Endothelial cell of umbilical vein (primary cell): Measurements from ENCODE around the gene AQP1. TPM values are rescaled to one million over a fixed set of nuclear protein-coding genes. Genes with fewer than 3 reads are reported as not detected.

Experiments
- BruUV-seq: library from RNA; stranded (reverse); fragments of 400-500 nt; replicated peaks from 2 replicates; lab custom pipeline; 2021; lab: Mats Ljungman, UMichigan
- CTCF ChIA-PET: fragments of 300-600, 350-600 bp; sonication (Branson Sonifier 250); formaldehyde crosslinking; loops from one replicate; lab custom pipeline; 2021; ENCODE audit warnings: antibody characterized with exemption, inconsistent platforms; lab: Charles Lee
- POLR2A ChIA-PET: fragments of 300-600, 350-600 bp; sonication (Branson Sonifier 250); formaldehyde crosslinking; loops from one replicate; lab custom pipeline; 2021; ENCODE audit warnings: antibody characterized with exemption, inconsistent platforms; lab: Charles Lee
- DNase-seq: peaks from one replicate; pipeline ENCODE4 v3.0.0-alpha.2; 2011; ENCODE audit warnings: low read depth, low spot score
- FAIRE-seq: peaks from 2 replicates; lab custom pipeline; 2011; peaks lifted over from hg19 to GRCh38; lab: Jason Lieb, UNC
- H2AFZ ChIP-seq: 2 replicates; pipeline ENCODE4 v1.6.0; 2012; ENCODE audit warnings: low read depth, low read length, control low read depth, inconsistent platforms
- H3K27ac ChIP-seq: 2 replicates; pipeline ENCODE4 v1.5.1; 2011; ENCODE audit warnings: low read depth, mild to moderate bottlenecking, control low read depth, low read length, moderate library complexity; ENCODE audit not compliant: insufficient read depth
- H3K27me3 ChIP-seq, 2 experiments: 2 replicates each; pipeline versions ENCODE4 v1.6.0 to v1.6.1; 2011; ENCODE audit warnings: low read length in 2 of 2, mixed read lengths in 1 of 2; ENCODE audit not compliant: control insufficient read depth in 2 of 2, insufficient read depth in 2 of 2
- H3K36me3 ChIP-seq, 2 experiments: 2 replicates in 1 of 2; 3 replicates in 1 of 2; pipeline ENCODE4 v1.5.1; 2011; ENCODE audit warnings: low read length in 2 of 2, mild to moderate bottlenecking in 1 of 2, moderate library complexity in 1 of 2; ENCODE audit not compliant: control insufficient read depth in 2 of 2, insufficient read depth in 2 of 2; ENCODE audit errors: extremely low read depth in 1 of 2
- H3K4me1 ChIP-seq: 3 replicates; pipeline ENCODE4 v1.5.1; 2011; ENCODE audit warnings: mild to moderate bottlenecking, low read length; ENCODE audit not compliant: control insufficient read depth, insufficient read depth; ENCODE audit errors: extremely low read depth
- H3K4me2 ChIP-seq: 2 replicates; pipeline ENCODE4 v1.6.1; 2011; ENCODE audit warnings: low read length, control low read depth, mixed read lengths; ENCODE audit not compliant: insufficient read depth
- H3K4me3 ChIP-seq, 3 experiments: fragments of 200-600 bp in 1 of 3; sonication (generic), shearing (Covaris generic) in 1 of 3; replicated peaks in 1 of 3; 2 replicates each; pipeline ENCODE4 v1.5.1; 2011 to 2016; ENCODE audit warnings: control low read depth in 3 of 3, low read length in 3 of 3, mild to moderate bottlenecking in 2 of 3, inconsistent platforms in 1 of 3, low read depth in 1 of 3, moderate library complexity in 1 of 3; ENCODE audit not compliant: insufficient read depth in 1 of 3
- H3K79me2 ChIP-seq: 2 replicates; pipeline ENCODE4 v1.6.0; 2012; ENCODE audit warnings: low read length, inconsistent platforms; ENCODE audit not compliant: control insufficient read depth, insufficient read depth
- H3K9ac ChIP-seq: replicated peaks from 2 replicates; pipeline ENCODE3; 2011; ENCODE audit warnings: low read length, control low read depth; ENCODE audit not compliant: insufficient read depth; ENCODE audit errors: extremely low read depth
- H3K9me1 ChIP-seq: replicated peaks from 3 replicates; pipeline ENCODE4 v1.6.0; 2011; ENCODE audit warnings: mild to moderate bottlenecking, low read length; ENCODE audit not compliant: control insufficient read depth, insufficient read depth; ENCODE audit errors: extremely low read depth
- H3K9me3 ChIP-seq: replicated peaks from 2 replicates; pipeline ENCODE4 v1.5.1; 2012; ENCODE audit warnings: low read length, inconsistent platforms; ENCODE audit not compliant: control insufficient read depth, insufficient read depth
- H4K20me1 ChIP-seq: replicated peaks from 2 replicates; pipeline ENCODE3; 2011; ENCODE audit warnings: mild to moderate bottlenecking, low read length; ENCODE audit not compliant: control insufficient read depth, insufficient read depth; ENCODE audit errors: extremely low read depth
- MYC ChIP-seq: IDR thresholded peaks from one replicate; pipeline ENCODE4 v1.6.1; 2011; ENCODE audit warnings: mild to moderate bottlenecking, low read depth, low read length
- POLR2AphosphoS5 ChIP-seq: IDR thresholded peaks from 2 replicates; pipeline ENCODE4 v1.6.1; 2012; ENCODE audit warnings: low read depth, mild to moderate bottlenecking, control low read depth, low read length, moderate library complexity; ENCODE audit not compliant: insufficient read depth
- dilution Hi-C: fragments of 300-500 bp; cut with MboI; formaldehyde crosslinking; loops from one replicate; pipeline ENCODE4 v1.15.0; 2019; ENCODE audit warnings: low sequenced_read_pairs; ENCODE audit not compliant: extremely low pct_ligation_motif_present
- intact Hi-C: fragments of 100-400 bp; cut with micrococcal nuclease; formaldehyde crosslinking; loops from one replicate; pipeline ENCODE4 v1.10.0; 2022
- polyA plus RNA-seq, 4 experiments: library from polyadenylated mRNA; depleted of rRNA in 3 of 4; stranded (reverse) in 3 of 4; unstranded in 1 of 4; fragments of >200 nt; gene quantifications; 2 replicates each; pipeline versions ENCODE4 v1.2.1 to v1.2.3, GENCODE V29; 2011 to 2012; ENCODE audit warnings: missing spikeins in 1 of 4
- total RNA-seq: library from RNA; stranded (reverse); gene quantifications from 2 replicates; pipeline ENCODE4 v1.2.3, GENCODE V29; 2021
- TF ChIP-seq, protein P1 (sequence below): IDR thresholded peaks from 2 replicates; pipeline ENCODE4 v1.6.1; 2011; ENCODE audit not compliant: insufficient read depth, insufficient read length

The AQP1 gene
- total and polyA plus RNA-seq, 2 donors (not counting 3 experiments of a cell fraction or from before 2014, with no cell fraction given) = 11.7 to 15.9 TPM

DNA sequence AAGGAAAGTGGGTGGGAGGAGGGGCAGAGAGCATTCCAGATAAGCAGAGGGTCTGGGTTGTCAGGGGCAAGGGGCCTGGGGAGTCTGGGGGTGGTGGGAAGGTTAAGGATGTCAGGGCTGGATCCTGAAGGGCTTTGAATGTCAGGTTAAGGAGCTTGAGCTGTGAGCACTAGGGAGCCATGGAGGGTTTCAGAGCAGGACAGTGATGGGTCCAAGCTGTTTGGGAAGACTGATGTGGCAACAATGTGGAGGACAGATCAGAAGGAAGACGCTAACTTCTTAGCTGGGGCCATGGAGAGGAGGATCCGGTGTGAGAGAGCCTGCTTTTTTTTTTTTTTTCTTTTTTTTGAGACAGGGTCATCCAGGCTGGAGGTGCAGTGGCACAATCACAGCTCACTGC, 13.9 kb upstream of the AQP1 start:
- Histone ChIP-seq H4K20me1 (no peaks in the 10 kb centered on the region), H3K4me3 (no peak overlapping the region), H3K27me3 (peaks cover 0 to 3% of the 10 kb centered on the region in 2 experiments), H2AFZ (no peak overlapping the region), H3K9ac (no peak overlapping the region), H3K79me2 (no peaks in the 10 kb centered on the region), H3K4me2 (no peak overlapping the region), H3K9me3 (no peaks in the 10 kb centered on the region), H3K36me3 (no peaks in the 10 kb centered on the region), H3K9me1 (no peaks in the 10 kb centered on the region), H3K4me1 (peaks cover 27% of the 10 kb centered on the region), H3K27ac (no peak overlapping the region)
- no TSS peak for BruUV-seq
- DNase-seq = no peak
- ChIA-PET POLR2A (interaction anchor here (0.7 kb wide), 1 partner anchor 1038 kb away, joined by 3 read pairs; no protein-coding TSS in a partner anchor), CTCF (interaction anchor here (0.7 to 1.8 kb wide), 6 partner anchors 11 to 192 kb away, joined by 3 to 7 read pairs (median 4); partner anchors contain the start of gene AQP1)
- dilution Hi-C loops = no loop called here
- intact Hi-C loops = no loop called here
- FAIRE-seq = no peak
- TF ChIP-seq POLR2AphosphoS5 = no peak
- no peak for TF ChIP-seq MYC

DNA sequence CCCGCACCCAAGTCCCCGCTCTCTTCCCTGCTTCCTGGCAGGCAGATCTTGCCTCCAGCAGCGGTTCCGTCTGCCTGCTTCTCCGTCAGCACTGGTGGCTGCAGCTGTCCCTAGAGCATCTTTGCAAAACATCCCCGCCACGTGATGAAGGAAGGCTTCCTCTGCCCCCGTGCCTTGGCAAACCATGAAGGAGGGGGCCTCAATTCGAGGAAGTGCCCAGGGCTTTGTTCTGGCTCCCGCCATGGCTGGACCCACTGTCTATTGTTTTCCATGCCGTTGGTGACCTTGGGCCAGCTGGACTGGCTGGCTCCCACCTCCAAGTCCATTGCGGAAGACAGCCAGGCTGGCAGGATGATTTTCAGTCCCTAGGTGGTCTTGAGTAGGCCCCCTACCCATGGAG, 13.2 kb upstream of the AQP1 start:
- H3K27me3 ChIP-seq = peaks cover 0 to 3% of the 10 kb centered on the region in 2 experiments
- no TSS peak for BruUV-seq
- no peak overlapping the region for H3K4me2 ChIP-seq
- H2AFZ ChIP-seq = no peak overlapping the region
- no peaks in the 10 kb centered on the region for H4K20me1 ChIP-seq
- H3K9ac ChIP-seq = no peak overlapping the region
- H3K27ac ChIP-seq = no peak overlapping the region
- FAIRE-seq (peak; percentile 21), DNase-seq (peak; percentile 71)
- intact Hi-C loops = no loop called here
- no peaks in the 10 kb centered on the region for H3K79me2 ChIP-seq
- CTCF ChIA-PET = interaction anchor here (0.9 to 1.8 kb wide), 7 partner anchors 10 to 224 kb away, joined by 3 to 7 read pairs (median 4); partner anchors contain the start of gene AQP1
- POLR2A ChIA-PET = interaction anchor here (0.7 kb wide), 1 partner anchor 1039 kb away, joined by 3 read pairs; no protein-coding TSS in a partner anchor
- H3K9me1 ChIP-seq = no peaks in the 10 kb centered on the region
- no peak for TF ChIP-seq MYC
- TF ChIP-seq, protein P1, sequence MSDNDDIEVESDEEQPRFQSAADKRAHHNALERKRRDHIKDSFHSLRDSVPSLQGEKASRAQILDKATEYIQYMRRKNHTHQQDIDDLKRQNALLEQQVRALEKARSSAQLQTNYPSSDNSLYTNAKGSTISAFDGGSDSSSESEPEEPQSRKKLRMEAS = peak; percentile 17
- H3K9me3 ChIP-seq = no peaks in the 10 kb centered on the region
- H3K4me1 ChIP-seq = peaks cover 21% of the 10 kb centered on the region
- dilution Hi-C loops = no loop called here
- H3K4me3 ChIP-seq = no peak overlapping the region
- no peaks in the 10 kb centered on the region for H3K36me3 ChIP-seq
